HCT116 (cell line): ENCODE data around the gene LTB4R2. TPM values are rescaled to one million over a fixed set of nuclear protein-coding genes. Genes with fewer than 3 reads are reported as not detected.

Source experiments
- ATAC-seq: fragments of 200-7000 bp; cut with Tn5 transposase; 2 replicates; pipeline ENCODE4 v1.9.1; 2020; ENCODE audit warnings: mild to moderate bottlenecking, moderate library complexity
- BruUV-seq: library from RNA; stranded (reverse); fragments of 400-500 nt; replicated peaks from 2 replicates; lab custom pipeline; 2021; lab: Mats Ljungman, UMichigan
- CTCF ChIA-PET: fragments of 300-600 bp; sonication (Branson Sonifier 250); formaldehyde crosslinking; loops from one replicate; lab custom pipeline; 2021; ENCODE audit warnings: antibody characterized with exemption; lab: Charles Lee
- POLR2A ChIA-PET: fragments of 300-600, 350-600 bp; sonication (Branson Sonifier 250); formaldehyde crosslinking; loops from one replicate; lab custom pipeline; 2021; ENCODE audit warnings: antibody characterized with exemption; lab: Charles Lee
- RAD21 ChIA-PET, 2 experiments: fragments of 300-600 bp; sonication (Branson Sonifier 250); formaldehyde crosslinking; loops; one replicate each; lab custom pipeline; 2023; ENCODE audit warnings: low total read pairs in 2 of 2; ENCODE audit not compliant: uncharacterized antibody in 2 of 2, unreplicated experiment in 2 of 2, low non-redundant PET in 1 of 2; lab: Charles Lee
- DNase-seq: peaks from one replicate; pipeline ENCODE4 v3.0.0-alpha.2; 2010; ENCODE audit warnings: low read depth, low spot score
- H2AFZ ChIP-seq: fragments of 200-600 bp; shearing (Covaris generic), sonication (generic); 2 replicates; pipeline ENCODE4 v1.6.1; 2017; ENCODE audit warnings: low read depth, mixed run types, mixed read lengths, antibody characterized with exemption, low read length; ENCODE audit not compliant: poor library complexity, severe bottlenecking
- H3K27ac ChIP-seq: 2 replicates; pipeline ENCODE4 v1.5.1; 2012; ENCODE audit warnings: low read depth, low read length
- H3K27me3 ChIP-seq: fragments of 200-600 bp; sonication (generic); 2 replicates; pipeline ENCODE4 v1.6.1; 2016; ENCODE audit warnings: mixed run types, low read length, mixed read lengths; ENCODE audit not compliant: insufficient read depth
- H3K36me3 ChIP-seq, 2 experiments: fragments of 200-500 bp in 1 of 2; fragments of 200-600 bp in 1 of 2; sonication (Bioruptor generic) in 1 of 2; sonication (generic) in 1 of 2; 2 replicates each; pipeline versions ENCODE4 v1.5.1 to v1.6.1; 2014 to 2016; ENCODE audit warnings: low read length in 2 of 2, inconsistent platforms in 1 of 2, mixed read lengths in 1 of 2, mixed run types in 1 of 2; ENCODE audit not compliant: insufficient read depth in 2 of 2, control insufficient read depth in 1 of 2
- H3K4me1 ChIP-seq, 2 experiments: fragments of 200-600 bp in 1 of 2; sonication (generic) in 1 of 2; 2 replicates each; pipeline versions ENCODE4 v1.5.1 to v1.6.1; 2012 to 2017; ENCODE audit warnings: low read length in 2 of 2, inconsistent platforms in 1 of 2, mild to moderate bottlenecking in 1 of 2, mixed read lengths in 1 of 2, mixed run types in 1 of 2, moderate library complexity in 1 of 2; ENCODE audit not compliant: insufficient read depth in 2 of 2, control insufficient read depth in 1 of 2
- H3K4me2 ChIP-seq: fragments of 200-600 bp; sonication (generic); 2 replicates; pipeline ENCODE4 v1.6.1; 2017; ENCODE audit warnings: mixed run types, low read length, mixed read lengths
- H3K4me3 ChIP-seq, 2 experiments: fragments of 200-600 bp in 1 of 2; sonication (generic) in 1 of 2; replicated peaks in 1 of 2; 2 replicates each; pipeline ENCODE4 v1.5.1; 2011 to 2016; ENCODE audit warnings: low read length in 2 of 2, control low read depth in 1 of 2, low read depth in 1 of 2, mild to moderate bottlenecking in 1 of 2, mixed read lengths in 1 of 2, mixed run types in 1 of 2
- H3K79me2 ChIP-seq: fragments of 200-600 bp; sonication (generic); 2 replicates; pipeline ENCODE4 v1.6.1; 2017; ENCODE audit warnings: mild to moderate bottlenecking, mixed run types, low read length, moderate library complexity, mixed read lengths; ENCODE audit not compliant: insufficient read depth
- H3K9ac ChIP-seq: fragments of 200-600 bp; sonication (generic); 2 replicates; pipeline ENCODE4 v1.6.1; 2016; ENCODE audit warnings: low read length, mixed read lengths
- H3K9me2 ChIP-seq: fragments of 200-600 bp; sonication (generic), shearing (Covaris generic); 2 replicates; pipeline ENCODE4 v1.6.1; 2017; ENCODE audit warnings: mixed run types, mild to moderate bottlenecking, moderate library complexity; ENCODE audit not compliant: insufficient read depth
- H3K9me3 ChIP-seq, 2 experiments: fragments of 200-500 bp in 1 of 2; fragments of 200-600 bp in 1 of 2; sonication (Bioruptor generic) in 1 of 2; sonication (generic) in 1 of 2; 2 replicates each; pipeline ENCODE4 v1.6.1; 2014 to 2017; ENCODE audit warnings: low read length in 2 of 2, mixed read lengths in 2 of 2, inconsistent platforms in 1 of 2, low read depth in 1 of 2, mild to moderate bottlenecking in 1 of 2, mixed run types in 1 of 2, moderate library complexity in 1 of 2; ENCODE audit not compliant: control insufficient read depth in 1 of 2, insufficient read depth in 1 of 2
- H4K20me1 ChIP-seq: fragments of 200-600 bp; sonication (generic), shearing (Covaris generic); 2 replicates; pipeline ENCODE4 v1.6.1; 2017; ENCODE audit warnings: mixed run types, mild to moderate bottlenecking, moderate library complexity; ENCODE audit not compliant: insufficient read depth
- ATF3 ChIP-seq: IDR thresholded peaks from 2 replicates; pipeline ENCODE4 v1.6.1; 2012
- CEBPB ChIP-seq: IDR thresholded peaks from 2 replicates; pipeline ENCODE4 v1.6.1; 2012; ENCODE audit warnings: low read depth
- EZH2 ChIP-seq: fragments of 200-600 bp; sonication (generic); IDR thresholded peaks from 2 replicates; pipeline ENCODE4 v1.6.1; 2017; ENCODE audit warnings: antibody characterized with exemption, mixed run types
- FOSL1 ChIP-seq: IDR thresholded peaks from 2 replicates; pipeline ENCODE4 v1.6.1; 2012; ENCODE audit warnings: low read depth
- JUND ChIP-seq: IDR thresholded peaks from 2 replicates; pipeline ENCODE4 v1.6.1; 2012
- REST ChIP-seq: IDR thresholded peaks from 2 replicates; pipeline ENCODE4 v1.6.1; 2012; ENCODE audit warnings: low read depth
- SP1 ChIP-seq: IDR thresholded peaks from 2 replicates; pipeline ENCODE4 v1.6.1; 2012; ENCODE audit warnings: low read depth
- intact Hi-C: fragments of 100-400 bp; cut with micrococcal nuclease; formaldehyde crosslinking; loops from 2 replicates; pipeline ENCODE4 v1.10.0; 2022
- total RNA-seq: library from RNA; stranded (reverse); gene quantifications from one replicate; pipeline ENCODE4 v1.2.1, GENCODE V29; 2021; ENCODE audit not compliant: unreplicated experiment

The LTB4R2 gene
- total RNA-seq, 1 experiment from 2014 or later = 15.4 TPM

GRCh38 chr14:24317141-24317928, 7.4 kb downstream of the LTB4R2 start:
- TF ChIP-seq CEBPB = no peak
- no peak for TF ChIP-seq SP1
- no peak for TF ChIP-seq REST
- peak; percentile 66 for TF ChIP-seq FOSL1
- TF ChIP-seq EZH2 = no peak
- TF ChIP-seq JUND = peak; percentile 55
- no peak for TF ChIP-seq ATF3
- Histone ChIP-seq H3K27me3 (0 out of 2 replicates have a peak, but pooled peaks cover 4% of the 10 kb centered on the region), H3K9ac (no peak overlapping the region), H2AFZ (no peak overlapping the region), H3K9me2 (no peaks in the 10 kb centered on the region), H3K4me1 (peaks cover 11 to 24% of the 10 kb centered on the region in 2 experiments), H3K79me2 (no peaks in the 10 kb centered on the region), H3K9me3 (no peaks in the 10 kb centered on the region), H4K20me1 (no peaks in the 10 kb centered on the region), H3K4me2 (peak overlapping the region; percentile 47), H3K4me3 (no peak overlapping the region), H3K36me3 (no peaks in the 10 kb centered on the region), H3K27ac (no peak overlapping the region)
- ATAC-seq = peak; percentile 53
- intact Hi-C loops = no loop called here
- BruUV-seq = no TSS peak
- RAD21 ChIA-PET = no interaction called here
- POLR2A ChIA-PET = no interaction called here
- CTCF ChIA-PET = interaction anchor here (0.8 to 2.6 kb wide), 3 partner anchors 9 to 114 kb away, joined by 3 to 12 read pairs (median 7); partner anchors contain the start of gene CIDEB
- no peak for DNase-seq
